Measurements from ENCODE around the gene GABRP.

The GABRP gene

DNA sequence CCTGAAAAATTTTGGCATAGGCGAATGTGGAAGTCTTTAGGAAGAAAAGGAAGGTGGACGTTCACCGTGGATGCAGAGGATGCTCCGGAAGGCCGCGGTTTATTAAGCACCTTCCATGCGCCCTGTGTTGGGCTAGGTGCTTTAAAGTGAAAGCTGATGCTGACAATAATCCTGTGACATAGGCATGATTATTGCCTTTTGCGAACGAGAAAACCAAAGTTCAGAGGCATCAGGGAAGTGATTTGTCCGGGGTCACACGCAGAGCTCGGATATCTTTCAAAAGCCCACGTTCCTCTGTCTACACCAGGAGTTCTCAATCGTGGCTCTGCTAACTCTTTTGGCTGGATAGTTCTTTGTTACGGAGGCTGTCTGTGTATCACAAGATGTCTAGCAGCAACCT is 12.0 kb upstream of the GABRP start:
- TF ChIP-seq, protein P1, sequence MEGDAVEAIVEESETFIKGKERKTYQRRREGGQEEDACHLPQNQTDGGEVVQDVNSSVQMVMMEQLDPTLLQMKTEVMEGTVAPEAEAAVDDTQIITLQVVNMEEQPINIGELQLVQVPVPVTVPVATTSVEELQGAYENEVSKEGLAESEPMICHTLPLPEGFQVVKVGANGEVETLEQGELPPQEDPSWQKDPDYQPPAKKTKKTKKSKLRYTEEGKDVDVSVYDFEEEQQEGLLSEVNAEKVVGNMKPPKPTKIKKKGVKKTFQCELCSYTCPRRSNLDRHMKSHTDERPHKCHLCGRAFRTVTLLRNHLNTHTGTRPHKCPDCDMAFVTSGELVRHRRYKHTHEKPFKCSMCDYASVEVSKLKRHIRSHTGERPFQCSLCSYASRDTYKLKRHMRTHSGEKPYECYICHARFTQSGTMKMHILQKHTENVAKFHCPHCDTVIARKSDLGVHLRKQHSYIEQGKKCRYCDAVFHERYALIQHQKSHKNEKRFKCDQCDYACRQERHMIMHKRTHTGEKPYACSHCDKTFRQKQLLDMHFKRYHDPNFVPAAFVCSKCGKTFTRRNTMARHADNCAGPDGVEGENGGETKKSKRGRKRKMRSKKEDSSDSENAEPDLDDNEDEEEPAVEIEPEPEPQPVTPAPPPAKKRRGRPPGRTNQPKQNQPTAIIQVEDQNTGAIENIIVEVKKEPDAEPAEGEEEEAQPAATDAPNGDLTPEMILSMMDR (IDR thresholded peaks at IDR 0.05; ENCODE audit: low read depth, low read length, missing control alignments): no peak
- no peak for DNase-seq (ENCODE audit: low read depth)
- H3K4me3 ChIP-seq (ENCODE audit: low read depth, low read length): no peak overlapping the region
- in situ Hi-C loops (cut with HindIII; ENCODE audit: low sequenced_read_pairs): no loop called here

DNA sequence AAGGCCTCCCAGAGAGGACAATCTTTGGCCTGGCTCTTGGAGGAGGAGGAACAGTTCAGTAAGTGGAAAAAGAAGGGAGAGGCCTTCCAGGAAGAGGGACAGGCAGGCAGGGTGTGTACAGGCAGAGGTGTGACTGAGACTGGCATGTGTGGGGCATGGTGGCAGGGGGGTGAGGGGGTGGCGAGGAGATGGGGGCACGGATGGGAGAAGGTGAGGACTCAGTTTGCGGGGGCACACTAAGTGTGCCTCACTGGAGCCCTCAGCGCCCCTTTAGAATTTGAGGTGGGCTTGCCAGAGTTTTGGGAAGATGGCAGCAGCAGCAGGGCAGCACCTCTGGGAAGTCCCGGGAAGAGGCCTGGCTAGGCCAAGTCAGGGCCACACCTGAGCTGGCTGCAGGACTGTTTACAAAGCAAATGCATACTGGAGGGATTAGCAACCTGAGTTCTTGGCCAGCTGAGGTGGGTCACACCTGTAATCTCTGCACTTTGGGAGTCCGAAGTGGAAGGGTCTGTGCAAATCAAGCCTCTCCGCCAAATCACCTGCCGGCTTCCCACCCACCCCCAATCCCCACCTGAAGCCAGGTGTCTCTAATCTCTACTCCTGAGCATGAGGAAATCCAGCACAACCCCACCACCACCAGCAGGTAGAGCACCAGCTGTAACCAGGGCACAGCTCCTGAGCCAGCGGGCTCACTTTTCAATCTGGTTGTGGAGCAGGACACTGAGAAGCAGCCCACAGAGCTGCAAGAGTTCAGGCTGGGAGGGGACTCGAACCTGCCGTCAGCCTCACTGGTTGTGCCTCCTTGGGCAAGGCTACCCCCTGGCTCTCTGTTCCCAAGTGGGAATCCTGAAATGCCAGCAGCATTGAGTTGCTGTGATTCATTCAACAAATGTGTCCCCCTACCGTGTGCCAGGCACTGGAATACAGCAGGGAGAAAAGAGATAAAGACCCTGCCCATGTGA is 10.2 kb upstream of the GABRP start:
- TF ChIP-seq, protein P1 (IDR thresholded peaks at IDR 0.05; ENCODE audit: low read depth, low read length, missing control alignments): no peak
- no peak overlapping the region for H3K4me3 ChIP-seq (ENCODE audit: low read depth, low read length)
- DNase-seq (ENCODE audit: low read depth): no peak
- in situ Hi-C loops (cut with HindIII; ENCODE audit: low sequenced_read_pairs): no loop called here

DNA sequence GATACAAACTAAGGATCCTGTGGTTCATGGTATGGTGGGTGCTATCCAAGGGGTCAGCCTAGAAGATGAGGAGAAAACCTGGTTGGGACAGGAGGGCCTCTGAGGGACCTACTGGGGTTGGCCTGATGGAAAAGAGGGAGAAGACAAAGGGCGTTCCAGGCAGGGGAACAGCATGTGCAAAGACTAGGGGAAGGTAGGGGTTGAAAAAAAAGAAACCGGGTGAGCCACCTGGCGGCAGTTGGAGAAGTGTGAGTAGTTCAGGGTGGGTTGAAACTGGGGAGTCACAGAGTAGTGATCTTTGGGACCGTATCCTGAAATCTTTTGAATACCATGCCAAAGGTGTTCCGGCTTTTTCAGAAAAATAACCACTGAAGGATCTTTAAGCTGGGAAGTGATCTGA is 8.7 kb upstream of the GABRP start:
- no peak overlapping the region for H3K4me3 ChIP-seq (ENCODE audit: low read depth, low read length)
- TF ChIP-seq, protein P1 (IDR thresholded peaks at IDR 0.05; ENCODE audit: low read depth, low read length, missing control alignments): no peak
- DNase-seq (ENCODE audit: low read depth): no peak
- in situ Hi-C loops (cut with HindIII; ENCODE audit: low sequenced_read_pairs): no loop called here

DNA sequence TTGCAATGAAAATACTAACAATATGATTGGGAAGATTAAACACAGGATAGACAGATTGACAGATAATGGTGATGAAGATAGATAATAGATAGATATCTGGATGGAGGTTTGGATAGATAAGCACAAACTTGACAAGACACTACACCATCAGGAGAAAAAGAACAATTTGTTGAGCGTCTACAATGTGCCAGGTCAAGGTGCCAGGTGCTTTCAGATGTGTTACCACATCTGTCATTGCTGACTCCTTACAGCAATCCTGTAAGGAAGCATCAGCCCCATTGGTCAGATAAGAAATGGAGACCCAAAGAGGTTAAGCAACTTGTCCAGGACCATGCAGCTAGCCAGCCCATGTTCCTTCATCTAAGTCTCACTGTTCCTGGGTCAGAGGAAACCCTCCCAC is 1.6 kb upstream of the GABRP start:
- H3K4me3 ChIP-seq (ENCODE audit: low read depth, low read length): no peak overlapping the region
- DNase-seq (ENCODE audit: low read depth): no peak
- TF ChIP-seq, protein P1 (IDR thresholded peaks at IDR 0.05; ENCODE audit: low read depth, low read length, missing control alignments): no peak
- in situ Hi-C loops (cut with HindIII; ENCODE audit: low sequenced_read_pairs): no loop called here

DNA sequence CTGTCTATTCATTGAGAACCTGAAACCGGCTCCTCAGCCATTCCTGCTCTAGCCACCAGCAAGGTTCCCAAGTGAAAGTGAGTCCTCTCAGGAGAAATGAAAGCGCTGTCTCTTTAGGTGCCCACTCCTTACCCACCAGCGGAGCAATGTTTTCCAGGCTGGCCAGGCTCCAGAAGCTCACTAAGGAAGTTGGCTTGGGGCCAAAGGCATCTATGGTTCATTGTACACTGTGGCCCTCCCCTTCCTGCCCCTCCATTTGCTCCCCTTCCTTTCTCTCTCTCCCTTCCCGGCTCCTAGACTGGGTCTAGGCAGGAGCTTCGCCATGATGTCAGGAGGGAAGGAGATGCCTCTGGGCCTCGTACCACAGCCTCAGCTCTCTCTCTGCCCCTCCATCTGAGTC is 1.1 kb upstream of the GABRP start:
- no peak overlapping the region for H3K4me3 ChIP-seq (ENCODE audit: low read depth, low read length)
- in situ Hi-C loops (cut with HindIII; ENCODE audit: low sequenced_read_pairs): no loop called here
- TF ChIP-seq, protein P1 (IDR thresholded peaks at IDR 0.05; ENCODE audit: low read depth, low read length, missing control alignments): no peak
- no peak for DNase-seq (ENCODE audit: low read depth)

DNA sequence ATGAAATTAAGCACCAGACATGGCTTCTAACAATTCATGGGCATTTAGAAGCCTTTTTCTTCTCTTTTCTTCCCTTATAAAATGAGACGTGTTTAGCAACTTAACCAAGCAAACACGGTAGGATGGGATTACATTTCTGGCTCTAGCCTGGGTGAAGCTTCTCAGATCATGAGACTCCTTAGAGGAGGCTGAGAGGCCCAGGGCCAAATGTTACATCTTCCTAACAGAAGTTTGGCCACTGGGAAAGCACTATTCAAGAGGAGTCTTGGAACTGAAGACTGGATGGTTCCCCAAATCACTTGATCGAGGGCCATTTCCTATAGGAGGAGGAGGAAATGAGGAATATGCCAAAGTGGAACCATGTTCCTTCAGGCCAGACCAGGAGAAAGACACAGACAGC is 1.9 kb downstream of the GABRP start:
- DNase-seq (ENCODE audit: low read depth): no peak
- TF ChIP-seq, protein P1 (IDR thresholded peaks at IDR 0.05; ENCODE audit: low read depth, low read length, missing control alignments): no peak
- in situ Hi-C loops (cut with HindIII; ENCODE audit: low sequenced_read_pairs): no loop called here
- no peak overlapping the region for H3K4me3 ChIP-seq (ENCODE audit: low read depth, low read length)
